Upper lobe of right lung (tissue), 1 donor: ENCODE results near the gene FZD7. TPM values are rescaled to one million over a fixed set of nuclear protein-coding genes. Genes with fewer than 3 reads are reported as not detected.
A peak's percentile ranks its signal among the peaks of the same experiment; 100 is the strongest.

ENCODE experiments used
- ATAC-seq: fragments of 200-7000 bp; cut with Tn5 transposase; one replicate; pipeline ENCODE4 v1.9.1; 2020; ENCODE audit warnings: mild to moderate bottlenecking, moderate library complexity
- DNase-seq: peaks from one replicate; pipeline ENCODE4 v3.0.0-alpha.2; 2020
- H3K27ac ChIP-seq: fragments of 200-600 bp; one replicate; pipeline ENCODE4 v1.8.0; 2022
- H3K27me3 ChIP-seq: fragments of 200-600 bp; one replicate; pipeline ENCODE4 v1.8.0; 2022; ENCODE audit warnings: mild to moderate bottlenecking
- H3K36me3 ChIP-seq: fragments of 200-600 bp; one replicate; pipeline ENCODE4 v1.8.0; 2022
- H3K4me1 ChIP-seq: fragments of 200-600 bp; one replicate; pipeline ENCODE4 v1.8.0; 2022
- H3K4me3 ChIP-seq: fragments of 200-600 bp; one replicate; pipeline ENCODE4 v1.8.0; 2022; ENCODE audit warnings: mild to moderate bottlenecking
- H3K9me3 ChIP-seq: fragments of 200-600 bp; one replicate; pipeline ENCODE4 v1.8.0; 2022
- CTCF ChIP-seq: fragments of 200-600 bp; IDR thresholded peaks from one replicate; pipeline ENCODE4 v1.8.0; 2022; ENCODE audit warnings: antibody characterized with exemption
- intact Hi-C: fragments of 100-400 bp; cut with DNase I; formaldehyde crosslinking; loops from one replicate; pipeline ENCODE4 v1.11.0; 2022
- total RNA-seq: library from RNA; stranded (reverse); fragmentation: NEBNext Ultra II Directional; extraction: Animal tissue kit (Norgen Biotek cat#: 25700); gene quantifications from one replicate; pipeline ENCODE4 v1.2.1, GENCODE V29; 2021
- donor health status: DM: no; HTN: yes; CAD: no; lungs with severe emphysema.

The FZD7 gene
- total RNA-seq, 1 donor from 2014 or later = 13.6 TPM

GRCh38 chr2:202038471-202039277 lies 5.0 kb downstream of the FZD7 start:
- ATAC-seq (peak; percentile 43), DNase-seq (no peak)
- Histone ChIP-seq H3K36me3 (no peaks in the 10 kb centered on the region), H3K4me1 (peaks cover 32% of the 10 kb centered on the region), H3K27ac (no peak overlapping the region), H3K27me3 (peaks cover 29% of the 10 kb centered on the region), H3K4me3 (no peak overlapping the region), H3K9me3 (no peaks in the 10 kb centered on the region)
- intact Hi-C loops = no loop called here
- no peak for TF ChIP-seq CTCF

DNA sequence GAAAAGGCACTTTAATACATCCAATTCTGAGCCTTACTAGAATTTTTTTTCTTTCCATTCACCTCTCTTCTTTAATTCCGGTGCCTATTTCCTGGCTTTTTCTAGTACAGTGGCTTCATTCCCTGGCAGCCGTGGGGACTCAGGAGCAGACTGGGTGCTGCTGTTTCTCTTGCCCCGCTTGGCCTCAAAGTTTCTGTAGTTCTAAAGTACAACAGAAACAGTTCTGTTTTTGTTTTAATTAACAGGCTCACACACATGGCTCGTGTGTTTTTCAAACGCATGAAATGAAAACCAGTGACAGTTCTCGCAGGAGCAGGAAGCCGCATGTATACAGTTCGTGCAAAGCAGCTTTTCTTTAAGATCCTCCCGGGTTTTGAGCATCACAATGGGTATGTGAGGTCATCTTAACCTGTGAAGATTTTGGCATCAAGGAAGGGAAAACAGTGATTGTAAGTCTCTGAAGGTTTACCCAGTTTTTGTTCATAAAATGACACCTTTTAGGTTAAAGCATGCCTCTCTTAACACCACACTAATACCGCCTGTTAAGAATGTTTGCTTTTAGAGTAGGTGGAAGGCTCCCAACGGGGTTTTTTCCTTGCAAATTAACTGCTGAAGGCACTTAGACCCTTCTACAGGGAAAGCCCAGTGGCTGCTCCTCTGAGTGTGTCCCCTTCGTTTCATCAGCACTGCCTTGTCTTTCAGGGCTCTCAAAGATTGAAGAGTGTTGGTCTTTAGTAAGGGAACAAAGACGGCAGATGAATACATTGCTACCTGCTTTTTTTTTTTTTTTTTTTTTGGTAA lies 5.8 kb downstream of the FZD7 start:
- Histone ChIP-seq H3K36me3 (no peaks in the 10 kb centered on the region), H3K27me3 (peaks cover 29% of the 10 kb centered on the region), H3K4me3 (no peak overlapping the region), H3K4me1 (peaks cover 32% of the 10 kb centered on the region), H3K9me3 (no peaks in the 10 kb centered on the region), H3K27ac (no peak overlapping the region)
- no peak for ATAC-seq
- no peak for DNase-seq
- no peak for TF ChIP-seq CTCF
- intact Hi-C loops = no loop called here

- Histone ChIP-seq H3K4me3 (no peak overlapping the region), H3K27me3 (peaks cover 25% of the 10 kb centered on the region), H3K9me3 (no peaks in the 10 kb centered on the region), H3K4me1 (peaks cover 26% of the 10 kb centered on the region), H3K36me3 (no peaks in the 10 kb centered on the region), H3K27ac (no peak overlapping the region)
- intact Hi-C loops = no loop called here
- TF ChIP-seq CTCF = no peak
- DNase-seq (no peak), ATAC-seq (no peak)
Measured at GRCh38 chr2:202040079-202040844, 6.6 kb downstream of the FZD7 start.

GRCh38 chr2:202042444-202042843 lies 8.8 kb downstream of the FZD7 start:
- DNase-seq (no peak), ATAC-seq (no peak)
- Histone ChIP-seq H3K9me3 (no peaks in the 10 kb centered on the region), H3K4me1 (peaks cover 15% of the 10 kb centered on the region), H3K27ac (no peak overlapping the region), H3K4me3 (no peak overlapping the region), H3K27me3 (peaks cover 9% of the 10 kb centered on the region), H3K36me3 (no peaks in the 10 kb centered on the region)
- intact Hi-C loops = no loop called here
- no peak for TF ChIP-seq CTCF

- TF ChIP-seq CTCF = no peak
- Histone ChIP-seq H3K27ac (no peak overlapping the region), H3K27me3 (peaks cover 6% of the 10 kb centered on the region), H3K36me3 (no peaks in the 10 kb centered on the region), H3K9me3 (no peaks in the 10 kb centered on the region), H3K4me1 (peaks cover 12% of the 10 kb centered on the region), H3K4me3 (no peak overlapping the region)
- intact Hi-C loops = no loop called here
- no peak for ATAC-seq
- DNase-seq = no peak
Measured at GRCh38 chr2:202043475-202043874, 9.8 kb downstream of the FZD7 start.
